ENCODE measurements around the gene RAB32. TPM values are rescaled to one million over a fixed set of nuclear protein-coding genes. Genes with fewer than 3 reads are reported as not detected.

The RAB32 gene
- total RNA-seq (2021): 4.7 and 4.9 TPM in 2 replicates
- long read RNA-seq, partial matches to known transcripts: 0 of 1 reads
- long read RNA-seq, other reads (novel, unspliced or antisense): 0 of 1 reads

- Histone ChIP-seq H2AK5ac (ENCODE audit: insufficient read length, low read length) (no peak within 1 kb of the TSS), H3K56ac (ENCODE audit: insufficient read length, low read depth, low read length) (no peak within 1 kb of the TSS), H3K18ac (ENCODE audit: insufficient read length, low read depth, low read length) (peak within 1 kb of the TSS; percentile 94), H3K79me2 (ENCODE audit: insufficient read depth, low read length) (peaks cover 1% of the 10 kb centered on the region; the same call in 1 of the 2 replicates), H2BK120ac (ENCODE audit: low read depth, low read length, poor library complexity, severe bottlenecking) (no peak within 1 kb of the TSS), H4K5ac (ENCODE audit: insufficient read length, low read depth, low read length) (no peak within 1 kb of the TSS), H4K8ac (replicated peaks; ENCODE audit: insufficient read length, low read depth, low read length) (no peak within 1 kb of the TSS), H3T11ph (ENCODE audit: low read length) (no peak within 1 kb of the TSS), H3K4me2 (ENCODE audit: insufficient read depth, insufficient read length, low read length) (peak within 1 kb of the TSS; percentile 72), H3K23me2 (ENCODE audit: insufficient read length, low read depth, low read length, poor library complexity, severe bottlenecking) (peaks cover 8% of the 10 kb centered on the region), H3K4me1 (ENCODE audit: insufficient read depth, low read length) (peaks cover 3% of the 10 kb centered on the region; the same call in 1 of the 2 replicates), H4K91ac (ENCODE audit: insufficient read length, low read depth, low read length) (no peak within 1 kb of the TSS), H3K27me3 (ENCODE audit: insufficient read depth, low read length) (no peaks in the 10 kb centered on the region), H2AFZ (ENCODE audit: low read length) (no peak within 1 kb of the TSS), H3K79me1 (ENCODE audit: insufficient read depth, low read depth, low read length, poor library complexity, severe bottlenecking) (no peaks in the 10 kb centered on the region), H3K9ac (ENCODE audit: extremely low read depth, insufficient read length, low read length) (peak within 1 kb of the TSS; percentile 76), H3K9me3 (ENCODE audit: control insufficient read depth, low read depth, low read length) (no peaks in the 10 kb centered on the region), H2BK20ac (ENCODE audit: low read depth, low read length, poor library complexity, severe bottlenecking) (no peak within 1 kb of the TSS), H2BK15ac (ENCODE audit: low read depth, low read length) (no peak within 1 kb of the TSS), H3K14ac (ENCODE audit: insufficient read depth, low read length) (peak within 1 kb of the TSS; percentile 96), H2BK5ac (ENCODE audit: insufficient read length, low read length) (no peak within 1 kb of the TSS), H2BK12ac (ENCODE audit: insufficient read length, low read depth, low read length) (no peak within 1 kb of the TSS), H4K20me1 (ENCODE audit: control insufficient read depth, insufficient read depth, insufficient read length) (no peaks in the 10 kb centered on the region), H3K27ac (ENCODE audit: insufficient read length, low read depth, low read length) (no peak within 1 kb of the TSS), H3K4ac (ENCODE audit: low read depth, low read length) (no peak within 1 kb of the TSS), H3K23ac (ENCODE audit: insufficient read length, low read depth, low read length) (no peak within 1 kb of the TSS)
- H3K36me3 Mint-ChIP-seq (ENCODE audit: insufficient read depth in 1 of 3, low read depth in 3 of 3): no peaks in the 10 kb centered on the region
- peaks cover 2% of the 10 kb centered on the region; the same call in 1 of the 2 replicates for H3K27me3 Mint-ChIP-seq (ENCODE audit: low read depth)
- no CpG with 5 or more reads among the region's 86 CpGs for WGBS (ENCODE audit: extremely low coverage, insufficient read length, low lambda C conversion rate)
- TF ChIP-seq CTCF (conservative IDR thresholded peaks at IDR 0.05): peak; percentile 77
- H3K4me1 Mint-ChIP-seq: peaks cover 16 to 18% of the 10 kb centered on the region in 2 experiments
- H3K4me3 Mint-ChIP-seq: peak within 1 kb of the TSS; percentile 92 to 93
- peak within 1 kb of the TSS in 2 of 3 experiments; percentile 78 to 90; a peak in 2 of 7 replicates for H3K27ac Mint-ChIP-seq
- no peaks in the 10 kb centered on the region for H3K9me3 Mint-ChIP-seq
- DNase-seq: peak; percentile 85
These were observed at the start of gene RAB32 for GRCh38 chr6:146543211-146543939. RAB32 (plus strand) TSS chr6:146543833; CDS start chr6:146543872, 39 bp downstream.
